K562 (cell line): Measurements from ENCODE around the gene ATF3. TPM values are rescaled to one million over a fixed set of nuclear protein-coding genes. Genes with fewer than 3 reads are reported as not detected.

ENCODE experiments used
- ATAC-seq: fragments of 200-7000 bp; cut with Tn5 transposase; 3 replicates; pipeline ENCODE4 v1.9.1; 2020; ENCODE audit warnings: moderate library complexity
- BruUV-seq: library from RNA; stranded (reverse); fragments of 400-500 nt; replicated peaks from 2 replicates; lab custom pipeline; 2021; lab: Mats Ljungman, UMichigan
- CTCF ChIA-PET: fragments of 300-600 bp; formaldehyde crosslinking; extraction: SDS; loops from one replicate; lab custom pipeline; 2021; ENCODE audit warnings: low intra/inter-chr PET ratio; lab: Yijun Ruan, JAX
- POLR2A ChIA-PET: fragments of 300-600, 350-650 bp; sonication (Branson Sonifier 250); formaldehyde crosslinking; extraction: SDS; loops from one replicate; lab custom pipeline; 2021; ENCODE audit warnings: antibody characterized with exemption, inconsistent platforms; lab: Yijun Ruan, JAX
- DNase-seq, 4 experiments: peaks; one replicate each; pipeline versions ENCODE4 v3.0.0 to v3.0.0-alpha.2; 2011 to 2018; ENCODE audit warnings: low spot score in 3 of 4, mixed read lengths in 3 of 4; ENCODE audit errors: extremely low read depth in 1 of 4
- FAIRE-seq: peaks from 2 replicates; lab custom pipeline; 2011; peaks lifted over from hg19 to GRCh38; lab: Jason Lieb, UNC
- H2AFZ ChIP-seq: 2 replicates; pipeline ENCODE4 v1.6.0; 2011; ENCODE audit warnings: low read depth, low read length, control low read depth, inconsistent platforms
- H3K27ac ChIP-seq: fragments of 200-600 bp; 3 replicates; pipeline ENCODE4 v1.8.0; 2011; ENCODE audit warnings: low read depth, mild to moderate bottlenecking, control low read depth, inconsistent platforms, low read length, moderate library complexity, mixed read lengths; ENCODE audit errors: extremely low read depth
- H3K27me3 ChIP-seq, 2 experiments: fragments of 300-600 bp in 1 of 2; 2 replicates in 1 of 2; 3 replicates in 1 of 2; pipeline versions ENCODE4 v1.6.0 to v1.8.0; 2011; ENCODE audit warnings: inconsistent platforms in 2 of 2, low read length in 2 of 2, mild to moderate bottlenecking in 1 of 2, mixed read lengths in 1 of 2, moderate library complexity in 1 of 2; ENCODE audit not compliant: control insufficient read depth in 2 of 2, insufficient read depth in 2 of 2
- H3K36me3 ChIP-seq: fragments of 300-600 bp; 3 replicates; pipeline ENCODE4 v1.8.0; 2011; ENCODE audit warnings: mild to moderate bottlenecking, low read length, inconsistent platforms; ENCODE audit not compliant: control insufficient read depth, insufficient read depth
- H3K4me1 ChIP-seq, 2 experiments: fragments of 200-600 bp in 1 of 2; replicated peaks in 1 of 2; 2 replicates in 1 of 2; 3 replicates in 1 of 2; pipeline versions ENCODE4 v1.5.1 to v1.8.0; 2011; ENCODE audit warnings: inconsistent platforms in 2 of 2, low read length in 2 of 2, mild to moderate bottlenecking in 1 of 2, mixed read lengths in 1 of 2, moderate library complexity in 1 of 2; ENCODE audit not compliant: control insufficient read depth in 2 of 2, insufficient read depth in 2 of 2
- H3K4me2 ChIP-seq: 2 replicates; pipeline ENCODE4 v1.6.1; 2011; ENCODE audit warnings: low read length, control low read depth, inconsistent platforms, mixed read lengths; ENCODE audit not compliant: insufficient read depth
- H3K4me3 ChIP-seq: fragments of 200-600 bp; sonication (generic), shearing (Covaris generic); 2 replicates; pipeline ENCODE4 v1.5.1; 2016; ENCODE audit warnings: control low read depth, inconsistent platforms
- H3K79me2 ChIP-seq: fragments of 200-600 bp; 3 replicates; pipeline ENCODE4 v1.8.0; 2011; ENCODE audit warnings: low read length, inconsistent platforms; ENCODE audit not compliant: control insufficient read depth, insufficient read depth
- H3K9ac ChIP-seq, 2 experiments: 2 replicates each; pipeline versions ENCODE4 v1.6.0 to v1.6.1; 2011; ENCODE audit warnings: low read depth in 2 of 2, low read length in 2 of 2, control low read depth in 1 of 2, inconsistent platforms in 1 of 2, mild to moderate bottlenecking in 1 of 2, mixed read lengths in 1 of 2; ENCODE audit not compliant: insufficient read depth in 1 of 2
- H3K9me1 ChIP-seq: one replicate; pipeline ENCODE4 v1.6.0; 2011; ENCODE audit warnings: inconsistent platforms, mild to moderate bottlenecking, low read length, moderate library complexity; ENCODE audit not compliant: control insufficient read depth, insufficient read depth
- H3K9me3 ChIP-seq: replicated peaks from 2 replicates; pipeline ENCODE4 v1.5.1; 2011; ENCODE audit warnings: low read depth, low read length, inconsistent platforms; ENCODE audit not compliant: control insufficient read depth, insufficient read depth
- H4K20me1 ChIP-seq: replicated peaks from 2 replicates; pipeline ENCODE4 v1.6.1; 2011; ENCODE audit warnings: low read length, inconsistent platforms, mixed read lengths; ENCODE audit not compliant: control insufficient read depth, insufficient read depth
- BRD9 ChIP-seq: fragments of 450-650 bp; IDR thresholded peaks from 2 replicates; pipeline ENCODE4 v1.6.1; 2018; ENCODE audit warnings: low read depth; ENCODE audit not compliant: partially characterized antibody
- DLX4 ChIP-seq: fragments of 250-450 bp; sonication (Bioruptor Pico); IDR thresholded peaks from 2 replicates; pipeline ENCODE4 v1.6.1; 2021; ENCODE audit warnings: mild to moderate bottlenecking
- HDAC8 ChIP-seq: fragments of 450-650 bp; IDR thresholded peaks from 2 replicates; pipeline ENCODE4 v1.6.1; 2016; ENCODE audit warnings: mild to moderate bottlenecking, missing genetic modification characterization, moderate library complexity, missing compliant biosample characterization
- HIVEP1 ChIP-seq: fragments of 250-450 bp; sonication (Bioruptor Pico); IDR thresholded peaks from 2 replicates; pipeline ENCODE4 v1.4.0; 2020; ENCODE audit warnings: mild to moderate bottlenecking
- NR3C1 ChIP-seq: sonication (generic); formaldehyde crosslinking; IDR thresholded peaks from 2 replicates; pipeline ENCODE4 v1.8.1; 2022; ENCODE audit warnings: missing genetic modification reagents
- SRSF7 ChIP-seq: fragments of 200-400 bp; formaldehyde crosslinking; optimal IDR thresholded peaks from 2 replicates; pipeline ENCODE3; 2017; ENCODE audit warnings: mild to moderate bottlenecking, low read depth, low read length
- ZNF740 ChIP-seq, 3 experiments: fragments of 200-800 bp in 1 of 3; sonication (Bioruptor generic) in 1 of 3; sonication (generic) in 1 of 3; formaldehyde crosslinking in 1 of 3; IDR thresholded peaks; 2 replicates each; pipeline versions ENCODE4 v1.6.1 to v1.8.0; 2016 to 2022; ENCODE audit warnings: mild to moderate bottlenecking in 2 of 3, missing compliant biosample characterization in 2 of 3, missing genetic modification characterization in 2 of 3, missing genetic modification reagents in 1 of 3
- WGBS: fragments of 100-300 bp; shearing (Covaris generic); methylation state at CpG from one replicate; pipeline ENCODE4 v1.1.6; 2016; ENCODE audit warnings: low coverage, mixed read lengths; ENCODE audit not compliant: insufficient coverage; ENCODE audit errors: missing lambda C conversion rate; 5-methylcytosine and 5-hydroxymethylcytosine counted together
- in situ Hi-C: fragments of 300-500 bp; cut with MboI; formaldehyde crosslinking; loops from 4 replicates; pipeline ENCODE4 v1.15.0; 2018; ENCODE audit warnings: inconsistent platforms, mixed read lengths
- intact Hi-C: fragments of 100-400 bp; cut with micrococcal nuclease; formaldehyde crosslinking; loops from 2 replicates; pipeline ENCODE4 v1.14.2; 2022
- polyA plus RNA-seq, 8 experiments: library from polyadenylated mRNA; depleted of rRNA in 4 of 8; stranded (reverse) in 5 of 8; unstranded in 3 of 8; fragments of >200 nt; fragmentation: Nextera tagmentation in 2 of 8; fragmentation: Illumina TruSeq in 1 of 8; extraction: Ambion mirVana in 2 of 8; extraction: Trizol in 1 of 8; gene quantifications; 2 replicates each; pipeline versions ENCODE4 v1.2.1 to v1.2.3, GENCODE V29; 2011 to 2014; ENCODE audit warnings: inconsistent platforms in 1 of 8, missing spikeins in 1 of 8
- total RNA-seq, 7 experiments: library from RNA; depleted of rRNA in 6 of 7; stranded (reverse); fragments of >200 nt in 6 of 7; fragmentation: Illumina TruSeq in 2 of 7; extraction: Trizol in 2 of 7; gene quantifications; 2 replicates each; pipeline versions ENCODE4 v1.2.1 to v1.2.3, GENCODE V29; 2011 to 2021; ENCODE audit warnings: low replicate concordance in 1 of 7

Gene ATF3
- total and polyA plus RNA-seq, 9 of the 15 experiments (the other 6 are each of a cell fraction or from before 2014, with no cell fraction given) = 3.5 to 28.2 (median 19.8) TPM

GRCh38 chr1:212622467-212622866 is 13.9 kb downstream of the ATF3 start:
- ATAC-seq (no peak; the same call in 2 of the 3 replicates), DNase-seq (no peak), FAIRE-seq (no peak)
- intact Hi-C loops (no loop called here), in situ Hi-C loops (no loop called here)
- Histone ChIP-seq H3K4me3 (no peak overlapping the region), H4K20me1 (peaks cover 11% of the 10 kb centered on the region; the same call in 1 of the 2 replicates), H3K36me3 (peaks cover 25% of the 10 kb centered on the region; the same call in 2 of the 3 replicates), H3K27ac (no peak overlapping the region), H3K4me1 (peaks cover 0 to 4% of the 10 kb centered on the region in 2 experiments; a peak in 1 of 5 replicates), H3K9me3 (no peaks in the 10 kb centered on the region), H2AFZ (no peak overlapping the region), H3K79me2 (no peaks in the 10 kb centered on the region), H3K9ac (no peak overlapping the region), H3K4me2 (no peak overlapping the region), H3K27me3 (peaks cover 31 to 39% of the 10 kb centered on the region in 2 experiments), H3K9me1 (no peaks in the 10 kb centered on the region)
- 23% methylated on average over 3 of the region's 3 CpGs for WGBS
- ChIA-PET CTCF (no interaction called here), POLR2A (interaction anchor here (0.5 to 2.2 kb wide), 9 partner anchors 11 to 717 kb away, joined by 3 to 14 read pairs (median 4); partner anchors contain the start of gene ATF3)
- BruUV-seq = no TSS peak
- TF ChIP-seq BRD9 (no peak), NR3C1 (CRISPR knock-in tag) (no peak), DLX4 (CRISPR knock-in tag) (no peak), SRSF7 (no peak), HIVEP1 (CRISPR knock-in tag) (no peak), HDAC8 (tag) (no peak), ZNF740 (CRISPR knock-in tag; IDR thresholded peaks at IDR 0.05) (no peak), ZNF740 (tag; IDR thresholded peaks at IDR 0.05) (no peak)
